H1 (cell line): ENCODE measurements around the gene COX6A1.

Experiments used
- CREB1 ChIP-seq: IDR thresholded peaks from 2 replicates; pipeline ENCODE4 v1.6.1; 2012; ENCODE audit warnings: inconsistent platforms
- CTCF ChIP-seq, 3 experiments: IDR thresholded peaks; 1 replicate in 2 of 3; 2 replicates in 1 of 3; pipeline versions ENCODE4 v1.5.1 to v1.6.1; 2011; ENCODE audit warnings: low read length in 3 of 3, mild to moderate bottlenecking in 3 of 3, inconsistent platforms in 2 of 3, low read depth in 1 of 3, moderate library complexity in 1 of 3; ENCODE audit not compliant: insufficient read depth in 1 of 3; ENCODE audit errors: control extremely low read depth in 1 of 3
- MAFK ChIP-seq: IDR thresholded peaks from 2 replicates; pipeline ENCODE4 v1.6.1; 2012; ENCODE audit warnings: low read depth, mild to moderate bottlenecking, improper control_type of control experiment, low read length
- NANOG ChIP-seq: IDR thresholded peaks from 2 replicates; pipeline ENCODE4 v1.6.1; 2011; ENCODE audit warnings: low read length, low read depth, mild to moderate bottlenecking, inconsistent platforms; ENCODE audit not compliant: insufficient read depth, poor library complexity, severe bottlenecking
- RFX5 ChIP-seq: IDR thresholded peaks from 2 replicates; pipeline ENCODE4 v1.6.1; 2011; ENCODE audit warnings: low read depth, low read length, improper control_type of control experiment, borderline replicate concordance
- SUZ12 ChIP-seq: fragments of 200-600 bp; sonication (generic); IDR thresholded peaks from 2 replicates; pipeline ENCODE4 v1.6.1; 2012; ENCODE audit warnings: mild to moderate bottlenecking, inconsistent platforms, low read length, moderate library complexity, mixed read lengths
- TCF12 ChIP-seq: IDR thresholded peaks from 2 replicates; pipeline ENCODE4 v1.6.1; 2011; ENCODE audit warnings: low read depth, mild to moderate bottlenecking, low read length

GRCh38 chr12:120460157-120460556, 22.2 kb downstream of the COX6A1 start:
- TF ChIP-seq RFX5 (no peak), TCF12 (no peak), MAFK (no peak), CREB1 (no peak), CTCF (IDR thresholded peaks at IDR 0.05; ENCODE audit: control extremely low read depth in 1 of 3, insufficient read depth in 1 of 3, low read depth in 1 of 3, low read length in 3 of 3) (no peak), NANOG (no peak), SUZ12 (no peak)
